Activated B cell treated with CpG ODN at 0.5 μM for 24 hours (primary cell): ENCODE results near the gene TFAP2C. TPM values are rescaled to one million over a fixed set of nuclear protein-coding genes. Genes with fewer than 3 reads are reported as not detected.

Experiments used
- ATAC-seq: fragments of 200-7000 bp; cut with Tn5 transposase; one replicate; pipeline ENCODE4 v1.10.0; 2021; ENCODE audit warnings: low read depth, mild to moderate bottlenecking, moderate library complexity
- CTCF ChIA-PET: fragments of 350-600 bp; sonication (Branson Sonifier 250); formaldehyde crosslinking; loops from one replicate; lab custom pipeline; 2021; ENCODE audit warnings: antibody characterized with exemption; lab: Charles Lee
- POLR2A ChIA-PET: fragments of 350-600 bp; sonication (Branson Sonifier 250); formaldehyde crosslinking; loops from one replicate; lab custom pipeline; 2021; ENCODE audit warnings: antibody characterized with exemption; lab: Charles Lee
- DNase-seq: peaks from one replicate; pipeline ENCODE4 v3.0.0; 2022
- H3K27ac Mint-ChIP-seq: one replicate; pipeline ENCODE4 v1.8.0; 2020; ENCODE audit warnings: mixed read lengths
- H3K27me3 Mint-ChIP-seq: one replicate; pipeline ENCODE4 v1.8.0; 2021; ENCODE audit warnings: mixed read lengths
- H3K36me3 Mint-ChIP-seq: one replicate; pipeline ENCODE4 v1.8.0; 2021; ENCODE audit warnings: low read depth, mixed read lengths
- H3K4me1 Mint-ChIP-seq: one replicate; pipeline ENCODE4 v1.8.0; 2021; ENCODE audit warnings: mixed read lengths
- H3K4me3 Mint-ChIP-seq: one replicate; pipeline ENCODE4 v1.8.0; 2020; ENCODE audit warnings: mild to moderate bottlenecking, mixed read lengths
- H3K9me3 Mint-ChIP-seq: one replicate; pipeline ENCODE4 v1.8.0; 2020; ENCODE audit warnings: mixed read lengths
- CTCF ChIP-seq: fragments of 200-600 bp; IDR thresholded peaks from one replicate; pipeline ENCODE4 v1.8.0; 2022; ENCODE audit warnings: antibody characterized with exemption, mild to moderate bottlenecking
- intact Hi-C: fragments of 100-400 bp; cut with micrococcal nuclease; formaldehyde crosslinking; loops from one replicate; pipeline ENCODE4 v1.15.1; 2024
- total RNA-seq: library from RNA; stranded (reverse); gene quantifications from 2 replicates; pipeline ENCODE4 v1.2.3, GENCODE V29; 2022

The TFAP2C gene
- not detected in 2 replicates for total RNA-seq

- Mint-ChIP-seq H3K27me3 (peaks cover 52% of the 10 kb centered on the region), H3K4me3 (peak within 1 kb of the TSS; percentile 48), H3K27ac (no peak within 1 kb of the TSS), H3K4me1 (peaks cover 15% of the 10 kb centered on the region), H3K9me3 (no peaks in the 10 kb centered on the region), H3K36me3 (no peaks in the 10 kb centered on the region)
- no peak for DNase-seq
- TF ChIP-seq CTCF, result no peak
- ChIA-PET CTCF (no interaction called here), POLR2A (no interaction called here)
- intact Hi-C loops, result no loop called here
- peak; percentile 45 for ATAC-seq
These were observed at the start of gene TFAP2C for GRCh38 chr20:56628873-56629463. Gene TFAP2C, plus strand, starts transcription at chr20:56629306. Its CDS starts 239 bp downstream, at chr20:56629545.

GRCh38 chr20:56580226-56580625, 48.9 kb upstream of the TFAP2C start:
- CTCF ChIA-PET, result interaction anchor here (0.5 kb wide), 1 partner anchor 1863 kb away, joined by 3 read pairs; no protein-coding TSS in a partner anchor

GRCh38 chr20:56581701-56582100, 47.4 kb upstream of the TFAP2C start:
- ATAC-seq (no peak), DNase-seq (no peak)
- Mint-ChIP-seq H3K36me3 (no peaks in the 10 kb centered on the region), H3K27me3 (no peaks in the 10 kb centered on the region), H3K4me1 (no peaks in the 10 kb centered on the region), H3K4me3 (no peak overlapping the region), H3K27ac (no peak overlapping the region), H3K9me3 (no peaks in the 10 kb centered on the region)
- no peak for TF ChIP-seq CTCF
- ChIA-PET CTCF (no interaction called here), POLR2A (no interaction called here)
- intact Hi-C loops, result no loop called here

More at GRCh38 chr20:56580226-56580625, 48.9 kb upstream of the TFAP2C start:
- no peak for TF ChIP-seq CTCF
- H3K27ac Mint-ChIP-seq, result no peak overlapping the region
- intact Hi-C loops, result no loop called here
- POLR2A ChIA-PET, result no interaction called here
- no peaks in the 10 kb centered on the region for H3K9me3 Mint-ChIP-seq
- ATAC-seq, result no peak
- no peaks in the 10 kb centered on the region for H3K36me3 Mint-ChIP-seq
- H3K4me3 Mint-ChIP-seq, result no peak overlapping the region
- no peaks in the 10 kb centered on the region for H3K4me1 Mint-ChIP-seq
- peaks cover 2% of the 10 kb centered on the region for H3K27me3 Mint-ChIP-seq
- DNase-seq, result no peak

- Mint-ChIP-seq H3K9me3 (no peaks in the 10 kb centered on the region), H3K4me3 (no peak overlapping the region), H3K36me3 (no peaks in the 10 kb centered on the region), H3K27ac (no peak overlapping the region), H3K27me3 (no peaks in the 10 kb centered on the region), H3K4me1 (no peaks in the 10 kb centered on the region)
- TF ChIP-seq CTCF, result no peak
- ATAC-seq (no peak), DNase-seq (no peak)
- intact Hi-C loops, result no loop called here
- ChIA-PET CTCF (no interaction called here), POLR2A (no interaction called here)
These were observed 46.6 kb upstream of the TFAP2C start for GRCh38 chr20:56582542-56582941.

GRCh38 chr20:56584916-56585315, 44.2 kb upstream of the TFAP2C start:
- no peak for TF ChIP-seq CTCF
- ATAC-seq (no peak), DNase-seq (no peak)
- no peak overlapping the region for H3K4me3 Mint-ChIP-seq
- H3K4me1 Mint-ChIP-seq, result no peaks in the 10 kb centered on the region
- no peak overlapping the region for H3K27ac Mint-ChIP-seq
- no peaks in the 10 kb centered on the region for H3K9me3 Mint-ChIP-seq
- ChIA-PET CTCF (no interaction called here), POLR2A (no interaction called here)
- intact Hi-C loops, result no loop called here
- peaks cover 2% of the 10 kb centered on the region for H3K27me3 Mint-ChIP-seq
- H3K36me3 Mint-ChIP-seq, result no peaks in the 10 kb centered on the region
